Activated CD8-positive, alpha-beta memory T cell treated with anti-CD3 and anti-CD28 coated beads, Interleukin-2, amount 50 U/mL, for 24 hours (primary cell): ENCODE measurements around the gene UBE2L5.
"Not testable (repeated sequence)": the region's sequence is repeated elsewhere in the genome, so short reads cannot be mapped to it uniquely, and the experiment has no call there.

ENCODE experiments used
- DNase-seq: peaks from one replicate; pipeline ENCODE4 v3.0.0-alpha.2; 2020; ENCODE audit errors: extremely low read depth

The UBE2L5 gene

GRCh38 chr13:30438286-30438685 lies 16.0 kb downstream of the UBE2L5 start:
- DNase-seq, result no peak

DNA sequence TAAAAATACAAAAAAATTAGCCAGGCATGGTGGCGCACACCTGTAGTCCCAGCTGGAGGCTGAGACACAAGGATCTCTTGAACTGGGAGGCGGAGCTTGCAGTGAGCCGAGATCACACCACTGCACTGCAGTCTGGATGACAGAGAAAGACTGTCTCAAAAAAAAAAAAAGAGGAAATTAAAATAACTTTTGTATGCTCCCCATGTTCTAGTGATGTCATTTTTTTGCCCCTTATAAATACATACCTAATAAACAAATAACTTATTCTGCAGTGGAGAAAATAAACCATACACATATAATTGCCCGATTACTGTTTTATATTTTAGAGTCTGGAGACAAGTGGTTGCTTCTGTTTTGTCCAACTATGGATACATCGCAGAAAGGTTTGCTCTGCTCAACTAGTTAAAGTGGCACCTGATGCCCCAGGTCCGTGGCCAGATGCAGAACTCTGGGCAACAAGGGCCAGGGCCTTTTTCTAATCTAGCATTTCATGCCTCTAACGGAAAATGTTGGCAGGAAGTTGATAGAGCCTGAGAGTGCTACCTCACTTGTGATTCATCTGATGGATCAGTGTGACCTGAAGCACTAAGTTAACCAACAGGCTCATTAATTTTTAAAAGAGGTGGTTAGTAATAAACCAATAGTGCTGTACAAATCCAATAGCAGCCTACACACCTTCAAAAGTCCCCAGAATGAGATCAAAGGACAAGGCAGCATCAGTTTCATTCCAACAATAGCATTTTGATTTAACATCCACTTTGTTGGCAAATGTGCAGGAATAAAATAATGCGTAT lies 18.8 kb downstream of the UBE2L5 start:
- DNase-seq, result no peak

GRCh38 chr13:30442926-30443325 lies 20.6 kb downstream of the UBE2L5 start:
- DNase-seq, result no peak

GRCh38 chr13:30443491-30443890 lies 21.2 kb downstream of the UBE2L5 start:
- not testable (repeated sequence) for DNase-seq

DNA sequence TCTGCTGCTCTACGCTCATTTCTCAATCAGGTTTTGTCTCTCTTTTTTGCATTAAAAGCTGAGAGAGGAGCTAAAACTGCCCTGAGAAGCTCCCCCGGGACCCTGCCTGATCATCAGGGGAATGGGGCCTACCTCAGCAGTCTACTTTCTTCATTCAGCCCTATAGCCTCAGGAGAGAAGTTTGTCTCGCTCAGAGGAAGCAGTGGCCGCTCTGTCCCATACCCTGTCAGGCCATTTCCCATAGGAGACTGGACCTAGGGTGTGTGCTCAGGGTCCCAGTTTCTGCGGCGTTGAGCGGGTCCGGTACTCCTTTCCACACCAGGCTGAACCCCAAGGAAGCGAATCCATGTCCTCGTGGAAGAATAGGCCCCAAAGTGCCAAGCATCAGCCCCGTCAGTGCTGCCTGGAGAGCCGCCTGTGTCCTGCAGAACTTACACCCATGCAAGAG lies 21.7 kb downstream of the UBE2L5 start:
- no peak for DNase-seq

- no peak for DNase-seq
These were observed 23.8 kb downstream of the UBE2L5 start for GRCh38 chr13:30446126-30446500.

GRCh38 chr13:30448441-30448840 lies 26.1 kb downstream of the UBE2L5 start:
- no peak for DNase-seq

DNA sequence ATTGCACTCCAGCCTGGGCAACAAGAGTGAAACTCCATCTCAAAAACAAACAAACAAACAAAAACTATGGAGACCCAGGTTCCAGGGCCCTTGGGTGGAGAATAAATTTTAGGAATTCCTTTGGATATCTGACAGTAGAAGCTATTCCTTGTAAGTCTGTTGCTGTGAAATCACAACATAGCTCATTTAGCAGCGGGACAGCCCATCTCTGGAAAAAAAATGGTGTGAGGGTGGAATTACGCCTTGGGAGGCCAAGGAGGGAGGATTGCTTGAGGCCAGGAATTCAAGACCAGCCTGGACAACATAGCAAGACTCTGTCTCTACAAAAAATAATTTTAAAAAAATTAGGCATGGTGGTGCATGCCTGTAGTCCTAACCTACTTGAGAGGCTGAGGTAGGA lies 27.8 kb downstream of the UBE2L5 start:
- DNase-seq, result no peak

GRCh38 chr13:30451476-30451875 lies 29.2 kb downstream of the UBE2L5 start:
- DNase-seq, result not testable (repeated sequence)

DNA sequence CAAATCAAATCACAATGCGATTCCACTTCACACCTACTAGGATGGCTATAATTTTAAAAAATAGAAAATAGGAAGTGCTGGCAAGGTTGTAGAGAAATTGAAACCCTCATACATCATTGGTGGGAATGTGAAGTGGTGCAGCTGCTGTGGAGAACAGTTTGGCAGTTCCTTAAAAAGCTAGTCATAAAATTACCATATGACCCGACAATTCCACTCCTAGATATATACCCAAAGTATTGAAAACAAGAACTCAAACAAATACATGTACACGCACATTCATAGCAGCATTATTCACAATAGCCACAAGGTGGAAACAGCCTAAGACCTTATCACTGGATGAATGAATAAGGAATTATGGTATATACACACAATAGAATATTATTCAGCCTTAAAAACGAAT lies 31.4 kb downstream of the UBE2L5 start:
- no peak for DNase-seq

DNA sequence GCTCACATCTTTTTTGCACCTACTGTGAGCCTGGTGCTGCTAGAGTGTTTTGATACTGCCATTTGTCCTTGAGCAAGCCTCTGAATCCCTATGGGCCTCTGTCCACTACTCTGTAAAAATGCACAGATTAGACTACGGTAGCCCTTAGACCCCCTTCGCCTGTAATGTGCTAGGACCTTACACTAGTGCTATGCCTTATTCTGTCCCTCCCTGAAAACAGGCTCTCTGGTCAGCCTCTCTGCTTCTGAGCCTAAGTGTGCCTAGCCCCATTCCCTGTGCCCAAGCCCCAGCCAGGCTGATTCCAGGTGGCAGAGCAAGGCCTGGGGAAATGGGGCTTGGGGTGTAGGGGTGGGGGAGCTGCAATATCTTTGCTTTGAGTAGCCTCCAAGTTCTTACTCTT lies 32.7 kb downstream of the UBE2L5 start:
- no peak for DNase-seq

GRCh38 chr13:30456290-30456689 lies 34.0 kb downstream of the UBE2L5 start:
- DNase-seq, result no peak

DNA sequence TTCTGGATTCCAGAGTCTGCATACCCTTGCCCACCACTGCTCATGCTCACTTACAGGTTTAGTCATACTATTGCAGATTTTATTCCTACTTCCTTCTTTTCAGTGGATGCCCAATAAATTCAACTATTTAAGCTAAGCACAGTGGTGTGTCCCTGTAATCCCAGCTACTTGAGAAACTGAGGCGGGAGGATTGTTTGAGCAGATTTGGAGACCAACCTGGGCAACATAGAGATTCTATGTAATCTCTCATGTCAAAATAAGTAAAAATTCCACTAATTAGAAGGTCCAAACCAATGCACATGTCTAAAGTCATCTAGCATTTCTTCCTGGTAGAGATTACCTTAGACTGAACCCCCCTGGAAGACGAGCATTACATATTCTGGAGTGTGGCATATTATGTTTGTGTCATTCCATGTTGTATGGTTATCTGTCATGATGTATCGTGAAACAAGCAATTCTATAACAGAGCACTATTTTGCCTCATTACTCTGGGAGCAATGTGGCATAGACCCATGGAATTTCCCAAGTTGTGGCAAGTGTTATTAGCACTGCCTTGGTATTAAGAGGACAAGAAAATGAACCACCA lies 35.1 kb downstream of the UBE2L5 start:
- DNase-seq, result no peak

DNA sequence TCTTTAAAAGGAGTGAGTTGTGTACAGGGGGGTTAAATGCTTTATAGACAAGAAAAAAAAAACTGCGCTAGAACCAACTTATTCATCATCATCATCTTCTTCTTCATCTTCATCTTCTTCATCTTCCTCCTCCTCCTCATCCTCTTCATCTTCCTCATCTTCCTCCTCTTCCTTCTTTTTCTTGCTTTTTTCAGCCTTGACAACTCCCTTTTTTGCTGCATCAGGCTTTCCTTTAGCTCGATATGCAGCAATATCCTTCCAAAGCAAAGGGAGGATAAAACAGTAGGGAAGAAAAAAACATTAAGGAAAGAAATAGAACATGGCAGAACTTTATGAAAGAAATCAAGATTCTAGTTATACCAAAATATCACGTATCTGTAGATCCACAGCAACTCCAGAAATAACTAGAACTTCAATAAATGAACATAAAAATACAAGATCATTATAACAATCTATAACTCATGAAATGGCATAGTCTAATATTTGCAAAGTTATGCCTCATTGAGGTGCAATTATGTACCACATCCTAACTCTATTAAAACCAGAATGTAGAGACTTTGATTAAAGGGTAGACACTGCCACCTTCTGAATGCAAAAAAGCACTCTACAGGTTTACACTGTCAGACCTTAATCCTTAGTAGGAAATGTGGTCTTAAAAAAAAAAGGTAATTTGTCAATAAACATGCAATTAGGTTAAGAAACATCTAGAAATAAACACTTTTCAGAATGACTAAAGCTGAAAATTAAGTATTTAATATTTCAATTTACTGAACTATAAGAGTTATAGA lies 39.2 kb downstream of the UBE2L5 start:
- DNase-seq, result not testable (repeated sequence)

- peak; percentile 51 for DNase-seq
These were observed 41.6 kb downstream of the UBE2L5 start for GRCh38 chr13:30463787-30464495.

- peak; percentile 39 for DNase-seq
These were observed 42.4 kb downstream of the UBE2L5 start for GRCh38 chr13:30464496-30465342.

DNA sequence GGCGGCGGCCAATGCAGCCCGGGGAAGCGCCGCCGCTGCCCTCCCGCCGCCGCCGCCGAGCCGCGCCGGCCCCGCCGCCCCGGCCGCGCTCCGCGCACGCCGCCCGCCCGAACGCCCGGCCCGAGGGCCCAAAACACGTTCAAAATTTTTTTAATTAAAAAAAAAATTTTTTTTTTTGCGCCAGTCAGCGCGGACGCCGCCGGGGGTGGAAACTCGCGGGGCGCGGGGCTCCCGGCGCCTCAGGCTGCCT lies 43.0 kb downstream of the UBE2L5 start:
- DNase-seq, result no peak

- DNase-seq, result peak; percentile 95
These were observed 43.5 kb downstream of the UBE2L5 start, which contains the start of gene HMGB1 for GRCh38 chr13:30465593-30466357. Gene HMGB1, minus strand, starts transcription at chr13:30465936. Its CDS starts 2,256 bp downstream, at chr13:30463680.

GRCh38 chr13:30466358-30466714 lies 44.0 kb downstream of the UBE2L5 start:
- no peak for DNase-seq

GRCh38 chr13:30466841-30467252 lies 44.6 kb downstream of the UBE2L5 start:
- DNase-seq, result no peak

- DNase-seq, result no peak
These were observed 51.4 kb downstream of the UBE2L5 start for GRCh38 chr13:30473675-30474074.
